ENCODE measurements around the gene TKFC.

The TKFC gene

GRCh38 chr11:61345954-61346843 lies 13.2 kb downstream of the TKFC start:
- FAIRE-seq = no peak

GRCh38 chr11:61347916-61348461 lies 15.0 kb downstream of the TKFC start:
- FAIRE-seq = no peak

GRCh38 chr11:61349189-61349751 lies 16.2 kb downstream of the TKFC start:
- FAIRE-seq = no peak

GRCh38 chr11:61349916-61350315 lies 16.9 kb downstream of the TKFC start:
- no peak for FAIRE-seq

- FAIRE-seq = no peak
Observed at GRCh38 chr11:61350336-61350735, 17.3 kb downstream of the TKFC start.

- no peak for FAIRE-seq
Observed at GRCh38 chr11:61350803-61351202, 17.8 kb downstream of the TKFC start.

- no peak for FAIRE-seq
Observed at GRCh38 chr11:61352038-61352437, 19.0 kb downstream of the TKFC start.

GRCh38 chr11:61353131-61354067 lies 20.4 kb downstream of the TKFC start:
- no peak for FAIRE-seq

- FAIRE-seq = no peak
Observed at GRCh38 chr11:61354208-61354607, 21.2 kb downstream of the TKFC start.

GRCh38 chr11:61356706-61357105 lies 23.7 kb downstream of the TKFC start:
- no peak for FAIRE-seq

- no peak for FAIRE-seq
Observed at GRCh38 chr11:61357233-61357893, 24.3 kb downstream of the TKFC start.

- FAIRE-seq = no peak
Observed at GRCh38 chr11:61357894-61358239, 24.8 kb downstream of the TKFC start.

GRCh38 chr11:61358566-61358965 lies 25.5 kb downstream of the TKFC start:
- FAIRE-seq = no peak

GRCh38 chr11:61359516-61359915 lies 26.5 kb downstream of the TKFC start:
- no peak for FAIRE-seq

- FAIRE-seq = no peak
Observed at GRCh38 chr11:61361237-61361740, 28.3 kb downstream of the TKFC start.

GRCh38 chr11:61361741-61362541 lies 28.9 kb downstream of the TKFC start, which contains the start of the genes CYB561A3 and TMEM138:
TSS of gene CYB561A3 (minus strand) at chr11:61361882. CDS start at chr11:61356713, 5,169 bp downstream.
TSS of gene TMEM138 (plus strand) at chr11:61362374. CDS start at chr11:61364391, 2,017 bp downstream.
- no peak for FAIRE-seq

GRCh38 chr11:61362542-61362875 lies 29.5 kb downstream of the TKFC start:
- FAIRE-seq = no peak

GRCh38 chr11:61364012-61364675 lies 31.1 kb downstream of the TKFC start:
- FAIRE-seq = no peak

- no peak for FAIRE-seq
Observed at GRCh38 chr11:61367406-61367805, 34.4 kb downstream of the TKFC start.

GRCh38 chr11:61368646-61369045 lies 35.6 kb downstream of the TKFC start:
- FAIRE-seq = no peak

Data from colon (tissue), 2 donors.